Iris pigment epithelial cell (primary cell): ENCODE data around the gene CGA.
A peak's percentile ranks its signal among the peaks of the same experiment; 100 is the strongest.

Experiments
- DNase-seq: peaks from one replicate; pipeline ENCODE4 v3.0.0-alpha.2; 2011; ENCODE audit warnings: low read depth

The CGA gene

DNA sequence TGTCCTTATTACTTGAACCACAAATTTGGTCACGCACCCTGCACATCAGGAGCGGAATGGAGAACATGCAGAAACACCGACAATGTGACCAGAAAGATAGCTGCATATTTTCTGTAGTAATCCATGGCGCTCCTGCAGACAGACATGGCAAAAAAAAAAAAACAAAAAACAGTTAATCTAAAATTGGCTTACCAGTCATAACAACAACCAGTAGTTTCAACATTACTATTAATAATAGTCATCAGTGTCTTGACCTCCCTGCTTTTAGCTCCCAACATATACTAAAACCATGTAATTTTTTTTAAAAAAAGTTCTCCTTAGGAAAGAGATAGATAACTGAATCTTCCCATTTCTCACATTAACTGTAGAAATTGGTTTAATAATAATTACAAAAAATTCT is 6.8 kb downstream of the CGA start:
- DNase-seq = no peak

DNA sequence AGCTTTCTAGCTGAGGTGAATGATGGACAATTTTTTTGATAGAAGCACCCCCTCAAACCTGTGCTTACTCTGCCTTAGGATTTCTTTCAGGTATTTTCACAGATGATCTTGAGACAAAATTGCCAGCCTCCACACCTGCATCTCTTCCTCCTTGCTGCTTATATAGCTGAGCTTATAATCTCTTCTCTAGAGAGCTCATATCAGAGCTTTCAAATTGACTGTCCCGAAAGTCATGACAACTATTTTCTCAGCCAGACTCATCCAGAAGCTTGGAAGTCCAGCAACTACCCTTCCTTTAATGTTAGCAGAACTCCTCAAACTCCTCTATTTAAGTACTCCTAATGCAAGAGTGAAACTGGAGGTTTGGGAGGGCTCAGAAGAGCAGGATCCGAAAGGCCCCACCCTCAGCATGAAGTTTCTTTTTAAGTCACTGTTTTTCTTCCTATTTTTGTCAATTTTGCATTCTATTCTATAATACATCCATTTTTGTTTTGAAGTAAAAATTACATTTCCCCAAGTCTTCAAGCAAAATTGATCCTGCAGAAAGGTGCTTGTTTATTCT is 12.7 kb downstream of the CGA start:
- DNase-seq = no peak

DNA sequence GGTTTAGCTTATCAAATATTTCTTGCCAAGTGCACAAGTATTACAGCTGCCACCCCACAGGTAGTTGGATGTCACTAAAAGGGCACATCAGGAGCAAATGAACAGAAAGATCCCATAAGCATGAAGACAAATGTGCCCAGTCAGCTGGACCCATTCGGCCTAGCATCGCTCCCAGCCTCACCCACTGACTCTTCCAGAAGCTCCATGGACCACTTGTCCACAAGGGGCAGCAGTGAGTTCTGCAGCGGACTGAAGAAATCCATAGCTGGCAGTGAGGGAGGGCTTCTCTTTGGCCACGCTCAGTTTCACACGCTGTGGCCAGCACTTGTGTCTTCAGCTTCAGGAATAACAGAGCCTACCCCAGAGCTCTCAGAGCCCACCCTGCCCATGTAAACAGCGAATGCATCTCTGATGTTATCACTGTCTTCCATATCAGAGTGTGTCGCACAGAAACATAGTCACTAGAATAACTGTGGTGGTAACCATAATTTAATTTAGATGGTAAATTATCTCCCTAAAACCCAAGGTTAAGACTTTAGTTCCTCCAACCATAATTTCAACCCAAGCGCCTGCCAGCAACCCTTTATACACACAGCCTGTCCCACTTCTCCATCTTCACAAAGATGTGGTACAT is 15.8 kb downstream of the CGA start:
- peak; percentile 67 for DNase-seq

DNA sequence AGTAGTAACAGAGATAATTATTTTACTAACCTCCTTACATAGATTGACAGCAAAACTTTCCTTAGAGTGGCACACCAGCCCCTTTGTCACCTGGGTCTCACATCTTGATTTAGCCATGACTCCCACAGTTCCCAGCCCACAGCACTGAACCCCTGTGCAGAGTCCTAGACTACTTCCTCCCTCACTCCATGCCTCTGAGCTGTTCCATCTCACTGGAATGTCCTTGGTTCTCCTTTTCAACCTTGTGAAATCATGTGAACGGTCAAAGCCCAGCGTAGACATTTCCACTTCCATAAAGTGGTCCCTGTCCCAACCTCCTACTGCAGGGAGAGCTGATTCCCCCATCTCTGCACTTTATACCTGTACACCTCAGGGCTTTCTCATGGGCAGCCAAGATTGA is 19.7 kb downstream of the CGA start:
- DNase-seq = no peak

DNA sequence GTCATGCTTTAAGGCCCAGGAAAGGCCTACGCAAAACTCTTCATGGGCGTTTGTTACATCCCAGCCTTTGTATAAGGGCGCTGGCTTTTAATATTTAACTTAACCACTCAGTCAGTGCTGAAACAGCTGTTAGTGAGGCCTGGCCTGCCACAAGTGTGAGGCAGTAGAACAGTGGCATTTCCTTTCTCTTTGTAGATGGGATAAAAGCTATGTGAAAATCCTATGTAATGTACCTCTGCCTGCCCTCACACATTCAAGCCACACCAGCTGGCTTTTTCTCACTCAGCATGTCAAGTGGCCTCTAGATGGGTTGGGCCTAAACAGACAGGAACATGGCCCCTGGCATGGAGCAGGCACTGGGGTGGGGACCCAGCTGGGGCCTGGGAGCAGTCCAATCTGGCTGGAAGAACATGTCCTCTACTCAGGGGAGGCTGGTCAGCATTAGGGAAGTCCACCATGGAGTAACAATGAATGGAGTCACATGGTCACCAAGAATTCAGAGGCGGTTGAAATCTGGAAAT is 20.7 kb downstream of the CGA start:
- no peak for DNase-seq

DNA sequence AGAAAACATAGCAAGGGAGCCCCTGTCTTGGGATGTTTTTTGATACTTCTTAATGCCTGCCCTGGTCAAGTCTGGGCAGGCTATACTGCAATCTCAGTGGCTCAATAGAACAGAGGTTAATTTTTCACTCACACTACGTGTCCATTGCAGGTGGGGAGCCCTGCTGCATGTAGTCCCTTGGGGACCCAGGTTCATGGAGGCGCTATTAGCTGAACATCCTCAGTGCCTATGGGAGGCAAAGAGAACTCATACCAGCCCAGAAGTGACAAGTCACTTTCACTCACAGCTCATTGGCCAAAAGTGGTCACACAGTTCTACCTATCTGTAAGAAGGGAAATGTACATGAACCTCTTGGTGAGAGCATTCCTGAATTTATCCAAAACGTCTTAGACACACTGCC is 23.2 kb downstream of the CGA start:
- DNase-seq = no peak

DNA sequence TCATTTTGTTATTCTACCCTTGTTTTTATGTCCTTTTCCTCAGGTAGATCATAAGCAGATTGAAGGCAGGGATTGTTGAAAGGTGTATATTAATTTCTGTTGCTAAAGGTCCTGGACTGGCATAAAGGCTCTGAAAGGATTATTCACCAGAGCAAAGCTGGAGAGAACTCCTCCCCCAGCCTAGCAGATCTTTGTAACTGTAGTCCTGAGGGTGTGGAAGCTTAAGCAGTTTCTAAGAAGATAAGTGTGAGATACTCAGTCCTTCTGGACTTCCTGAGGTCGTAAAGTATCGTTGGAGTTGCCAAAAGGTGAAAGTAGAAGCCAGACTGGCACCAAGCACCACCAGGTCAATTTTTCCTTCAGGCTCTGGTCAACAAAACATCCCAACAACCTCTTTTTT is 24.2 kb downstream of the CGA start:
- no peak for DNase-seq

DNA sequence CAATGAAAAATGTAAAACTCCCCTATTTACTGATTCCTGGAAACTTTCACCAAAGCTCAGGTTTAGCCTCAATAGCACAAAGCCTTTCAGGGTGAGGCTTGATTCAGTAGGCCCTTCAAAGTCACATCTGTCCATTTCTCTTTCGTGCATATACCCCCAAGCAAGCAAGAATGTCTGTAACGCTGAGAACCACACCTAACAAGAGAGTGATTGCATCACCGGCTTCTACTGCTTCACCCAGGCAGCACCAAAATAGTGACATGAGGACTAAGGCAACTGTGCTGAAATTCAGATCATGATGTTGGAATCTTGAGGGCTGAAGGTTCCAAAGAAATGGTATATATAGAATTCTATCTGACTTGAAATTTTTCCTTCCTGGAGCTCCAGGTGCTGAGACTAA is 26.1 kb downstream of the CGA start:
- DNase-seq = no peak

DNA sequence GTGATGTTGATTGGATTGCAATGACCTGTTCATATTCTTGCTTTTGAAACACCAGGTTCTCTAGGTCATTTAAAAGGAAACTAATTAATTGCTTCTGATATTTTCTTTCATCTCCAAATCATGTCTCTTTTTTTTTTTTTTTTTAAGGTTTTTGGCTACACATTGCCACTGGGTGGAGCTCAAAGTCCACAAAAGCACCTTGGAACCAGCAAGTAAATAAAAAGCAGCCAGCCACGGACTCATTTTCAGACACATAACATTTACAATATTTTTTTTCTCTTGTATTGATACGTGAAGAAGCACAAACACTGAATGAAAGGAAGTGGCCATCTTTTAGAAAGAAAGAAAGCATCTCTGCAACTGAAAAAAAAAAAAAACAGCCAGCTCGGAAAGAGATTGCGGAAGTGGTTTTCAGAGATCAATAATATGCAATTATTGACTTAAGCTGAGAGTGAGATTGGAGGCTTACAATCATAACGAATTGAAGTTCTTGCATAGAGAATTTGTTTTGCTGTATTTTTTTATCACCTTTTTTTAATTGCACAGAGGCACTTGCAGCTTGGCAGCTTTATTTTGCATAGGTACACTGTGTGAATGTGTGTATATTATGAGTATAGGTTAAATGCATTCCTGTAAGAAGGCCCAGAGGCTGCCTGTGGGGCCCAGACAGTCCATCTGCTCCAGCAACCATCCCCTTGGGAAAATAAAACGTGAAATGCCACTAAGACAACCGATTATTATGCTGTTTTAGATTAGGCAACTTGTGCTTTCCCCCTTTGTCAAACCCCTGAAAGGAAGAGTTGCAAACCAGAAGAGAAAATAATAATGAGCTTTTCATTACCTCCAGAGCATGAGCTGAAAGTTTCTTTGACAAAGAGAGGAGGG is 28.2 kb downstream of the CGA start:
- peak; percentile 67 for DNase-seq

DNA sequence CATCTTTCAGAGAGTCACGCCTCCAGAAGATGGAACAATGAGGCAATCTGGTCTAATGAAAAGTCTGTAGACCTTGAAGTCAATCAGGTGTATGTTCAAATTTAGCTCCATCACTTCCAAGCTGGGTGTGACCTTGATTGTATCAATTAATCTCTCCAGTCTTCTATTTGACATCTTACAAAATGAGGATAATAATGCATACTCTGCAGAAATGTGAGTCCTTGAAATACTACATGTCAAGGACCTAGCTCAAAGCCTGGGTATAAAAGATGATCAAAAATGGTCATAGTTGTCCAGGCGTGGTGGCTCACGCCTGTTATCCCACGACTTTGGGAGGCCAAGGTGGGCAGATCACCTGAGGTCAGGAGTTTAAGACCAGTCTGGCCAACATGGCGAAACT is 29.8 kb downstream of the CGA start:
- DNase-seq = no peak

DNA sequence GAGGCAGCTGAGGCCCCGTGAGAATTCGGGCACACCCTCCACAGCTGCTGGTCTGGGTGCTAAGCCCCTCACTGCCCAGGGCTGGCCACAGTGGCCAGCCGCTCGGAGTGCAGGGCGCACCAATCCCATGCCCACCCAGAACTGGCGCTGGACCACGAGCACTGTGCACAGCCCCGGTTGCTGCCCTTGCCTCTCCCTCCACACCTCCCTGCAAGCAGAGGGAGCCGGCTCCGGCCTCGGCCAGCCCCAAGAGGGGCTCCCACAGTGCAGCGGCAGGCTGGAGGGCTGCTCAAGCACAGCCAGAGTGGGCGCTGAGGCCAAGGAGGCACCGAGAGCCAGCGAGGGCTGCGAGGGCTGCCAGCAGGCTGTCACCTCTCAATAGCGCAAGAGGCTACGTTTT is 35.0 kb downstream of the CGA start:
- DNase-seq = no peak

DNA sequence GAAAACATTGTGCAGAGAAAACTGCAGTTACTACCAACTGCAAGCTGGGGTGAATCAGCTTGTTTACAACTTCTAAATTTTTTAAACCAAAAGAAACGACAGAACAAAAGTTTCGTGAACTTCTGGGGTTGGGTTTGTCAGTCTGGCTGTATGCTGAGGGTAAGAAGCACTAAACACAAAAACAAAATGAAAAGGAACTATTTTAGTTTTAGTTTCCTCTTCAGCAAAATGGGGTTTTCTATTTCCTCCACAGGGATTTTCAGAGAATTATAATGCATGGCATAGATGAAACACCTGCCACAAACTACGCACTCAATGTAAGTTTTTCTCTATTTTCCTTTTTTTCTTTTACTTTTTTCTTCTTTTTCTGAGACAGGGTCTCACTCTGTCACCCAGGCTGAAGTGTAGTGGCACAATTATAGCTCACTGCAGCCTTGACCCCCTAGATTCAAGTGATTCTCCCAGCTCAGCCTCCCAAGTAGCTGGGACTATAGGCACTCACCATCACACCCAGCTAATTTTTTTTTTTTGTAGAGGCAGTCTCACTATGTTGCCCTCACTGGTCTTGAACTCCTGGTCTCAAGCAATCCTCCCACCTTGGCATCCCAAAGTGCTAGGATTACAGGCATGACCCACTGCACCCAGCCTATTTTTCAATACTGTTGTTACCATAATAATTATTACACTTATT is 40.6 kb downstream of the CGA start:
- DNase-seq = no peak

DNA sequence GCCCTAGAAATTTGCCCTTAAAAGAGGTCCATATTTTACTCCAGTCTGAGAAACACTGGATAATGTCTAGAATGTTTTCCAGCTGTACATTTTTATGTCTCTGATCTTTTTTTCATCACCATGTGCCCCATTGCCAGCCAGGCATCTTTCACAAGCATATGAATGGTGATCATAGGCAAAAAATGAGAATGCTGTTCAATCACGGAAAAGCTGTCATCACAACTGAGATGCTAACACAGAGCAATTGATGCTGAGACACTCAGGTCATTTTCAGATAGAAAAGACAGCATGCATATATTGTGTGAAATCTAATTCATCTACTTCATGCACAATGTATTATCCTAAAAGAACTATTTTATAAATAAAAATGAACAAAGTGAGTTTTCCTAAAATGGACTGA is 41.6 kb downstream of the CGA start:
- DNase-seq = no peak

DNA sequence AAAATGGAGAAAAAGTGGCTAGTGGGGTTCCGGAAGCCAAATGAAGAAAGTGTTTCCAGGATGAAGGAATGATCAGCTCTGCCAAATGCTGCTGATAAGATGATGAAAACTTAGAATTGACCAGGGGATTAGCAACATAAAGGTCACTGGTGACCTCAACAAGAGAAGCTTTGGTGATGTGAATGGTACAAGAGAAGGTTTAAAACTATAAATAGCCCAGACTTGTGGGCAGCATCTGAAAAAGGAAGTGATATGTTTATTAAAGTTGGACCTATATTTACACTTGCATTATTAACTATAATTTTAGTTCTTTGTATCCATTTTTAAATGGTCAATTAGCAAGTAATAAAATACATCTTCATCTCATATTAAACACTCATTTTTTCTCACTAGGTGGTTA is 45.1 kb downstream of the CGA start:
- no peak for DNase-seq

DNA sequence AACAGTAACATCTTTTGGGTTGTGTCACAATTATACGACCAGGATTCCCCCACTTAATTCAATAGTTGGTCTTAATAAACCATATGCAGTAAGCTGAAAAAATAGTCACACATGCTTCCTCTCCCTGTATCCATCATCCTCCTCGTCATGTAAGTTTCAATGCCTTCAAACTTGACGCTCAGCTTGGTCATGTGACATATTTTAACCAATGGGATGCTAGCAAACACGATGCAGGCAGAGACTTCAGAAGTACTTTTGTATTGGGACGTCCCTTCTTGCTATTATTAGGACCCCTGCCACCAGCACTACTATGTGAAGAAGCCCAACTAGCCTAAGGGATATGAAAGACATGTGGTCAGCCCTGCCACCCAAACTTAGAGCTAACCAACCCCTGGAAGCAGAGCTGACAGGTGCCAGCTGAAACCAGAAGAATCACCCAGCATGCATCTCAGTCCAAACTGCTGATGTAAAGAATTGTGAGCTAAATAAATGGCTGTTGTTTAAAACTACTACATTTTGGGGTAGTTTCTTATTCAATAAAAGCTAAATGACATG is 49.3 kb downstream of the CGA start:
- DNase-seq = no peak

DNA sequence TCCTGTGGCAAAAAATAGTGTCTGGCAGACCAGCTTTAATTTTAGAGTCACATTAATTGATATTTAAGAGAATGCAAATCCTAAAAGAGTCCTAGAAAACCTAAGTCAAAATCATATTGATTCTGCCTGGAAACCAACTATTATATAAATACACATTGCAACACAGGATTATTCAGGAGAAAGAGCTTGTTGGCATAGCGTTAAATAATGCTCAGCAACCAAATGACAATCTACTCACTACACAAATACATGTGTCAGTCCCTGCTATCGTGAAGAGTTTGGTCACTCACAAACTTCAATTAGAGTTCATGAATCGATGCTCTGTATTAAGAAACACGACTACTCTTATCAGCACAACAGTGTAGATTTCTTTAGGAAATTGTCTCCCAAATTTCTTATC is 54.2 kb downstream of the CGA start:
- no peak for DNase-seq
